ENCODE data around the gene RPLP2. TPM values are rescaled to one million over a fixed set of nuclear protein-coding genes. Genes with fewer than 3 reads are reported as not detected.

Gene RPLP2
- total RNA-seq, 6 experiments from 2014 or later: 1,532 to 1,781 (median 1,709) TPM

DNA sequence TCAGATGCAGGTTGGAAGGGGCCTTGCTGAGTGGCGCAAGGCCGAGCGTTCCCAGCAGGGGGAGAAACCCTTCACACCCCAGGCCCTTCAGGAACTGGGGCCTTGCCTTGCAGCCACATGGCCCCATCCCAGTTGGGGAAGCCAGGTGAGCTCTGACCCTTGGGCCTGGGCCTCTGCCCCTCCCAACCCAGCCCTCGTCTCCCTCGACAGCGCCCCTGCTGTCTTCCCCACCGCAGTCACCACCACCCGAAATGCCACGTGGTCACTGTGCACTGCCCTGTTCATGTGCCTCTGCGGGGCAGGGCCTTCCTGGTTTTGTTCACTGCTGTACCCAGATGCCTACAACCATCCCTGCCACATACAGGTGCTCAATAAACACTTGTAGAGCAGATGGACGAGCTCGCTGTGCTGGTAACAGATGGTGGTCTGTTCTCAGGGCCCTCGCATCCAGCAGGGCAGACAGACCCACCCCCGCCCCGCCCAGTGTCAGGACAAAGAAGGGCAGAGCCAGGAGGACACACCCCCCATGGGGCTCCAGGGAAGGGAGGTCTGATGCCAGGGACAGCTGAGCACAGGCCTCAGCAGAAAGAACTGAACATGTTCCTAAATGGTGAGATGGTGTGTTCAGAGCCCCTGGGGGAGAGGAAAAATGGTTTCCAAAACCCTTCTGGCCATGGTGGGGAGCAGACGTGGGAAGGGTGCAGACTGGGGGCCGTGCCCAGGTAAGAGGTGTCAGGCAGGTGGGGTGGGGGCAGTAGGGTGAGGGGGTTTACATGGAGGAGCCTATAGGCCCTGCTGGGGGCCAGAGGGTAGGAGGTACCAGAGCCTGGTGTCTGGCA, 28.9 kb downstream of the RPLP2 start:
- H3K27ac Mint-ChIP-seq: peak overlapping the region; percentile 61
- no peak for DNase-seq
- H3K4me1 Mint-ChIP-seq (ENCODE audit: low read depth): peaks cover 43% of the 10 kb centered on the region
- H3K9me3 Mint-ChIP-seq: 0 out of 2 replicates have a peak, but pooled peaks cover 8% of the 10 kb centered on the region
- peaks cover 51% of the 10 kb centered on the region for H3K27me3 Mint-ChIP-seq (ENCODE audit: insufficient read depth)
- peaks cover 29% of the 10 kb centered on the region for H3K36me3 Mint-ChIP-seq (ENCODE audit: low read depth)
- TF ChIP-seq CTCF (IDR thresholded peaks at IDR 0.05): peak; percentile 70
- H3K4me3 Mint-ChIP-seq: peak overlapping the region; percentile 28

GRCh38 chr11:839280-839623, 29.5 kb downstream of the RPLP2 start:
- H3K27ac Mint-ChIP-seq: peak overlapping the region; percentile 61

GRCh38 chr11:839875-840617, 30.3 kb downstream of the RPLP2 start:
- H3K27me3 Mint-ChIP-seq (ENCODE audit: insufficient read depth): peaks cover 46% of the 10 kb centered on the region
- H3K27ac Mint-ChIP-seq: peak overlapping the region; percentile 77
- no peak for DNase-seq
- H3K9me3 Mint-ChIP-seq: 0 out of 2 replicates have a peak, but pooled peaks cover 8% of the 10 kb centered on the region
- H3K36me3 Mint-ChIP-seq (ENCODE audit: low read depth): peaks cover 21% of the 10 kb centered on the region
- H3K4me1 Mint-ChIP-seq (ENCODE audit: low read depth): peaks cover 34% of the 10 kb centered on the region
- peak overlapping the region; percentile 90 for H3K4me3 Mint-ChIP-seq
- TF ChIP-seq CTCF (IDR thresholded peaks at IDR 0.05): peak; percentile 60; the same call in 1 of the 2 replicates

More at GRCh38 chr11:839280-839623, 29.5 kb downstream of the RPLP2 start:
- Mint-ChIP-seq H3K9me3 (0 out of 2 replicates have a peak, but pooled peaks cover 8% of the 10 kb centered on the region), H3K4me1 (ENCODE audit: low read depth) (peaks cover 37% of the 10 kb centered on the region), H3K4me3 (peak overlapping the region; percentile 90; the same call in 1 of the 2 replicates), H3K27me3 (ENCODE audit: insufficient read depth) (peaks cover 51% of the 10 kb centered on the region), H3K36me3 (ENCODE audit: low read depth) (peaks cover 23% of the 10 kb centered on the region)
- TF ChIP-seq CTCF (IDR thresholded peaks at IDR 0.05): no peak
- DNase-seq: no peak

DNA sequence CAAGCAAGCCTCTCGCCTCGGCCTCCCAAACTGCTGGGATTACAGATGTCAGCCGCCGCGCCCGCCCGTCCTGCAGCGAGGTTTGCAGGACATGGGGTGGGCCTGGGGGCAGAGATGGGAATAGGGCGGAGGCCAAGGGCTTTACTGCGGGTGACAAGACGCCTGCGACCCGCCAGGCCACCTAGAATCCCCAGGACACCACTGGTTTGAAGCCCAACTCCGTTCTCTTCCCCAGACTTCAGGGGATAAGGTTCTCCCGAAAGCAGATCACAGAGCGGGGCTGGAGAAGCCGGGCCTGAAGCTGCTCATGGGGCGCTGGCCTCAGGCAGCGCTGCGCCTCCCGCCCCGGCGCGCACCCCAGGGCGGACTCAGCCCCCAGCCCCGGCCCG, 32.2 kb downstream of the RPLP2 start:
- no peak for DNase-seq
- H3K9me3 Mint-ChIP-seq: 0 out of 2 replicates have a peak, but pooled peaks cover 8% of the 10 kb centered on the region
- TF ChIP-seq CTCF (IDR thresholded peaks at IDR 0.05): no peak
- H3K27me3 Mint-ChIP-seq (ENCODE audit: insufficient read depth): peaks cover 45% of the 10 kb centered on the region
- peaks cover 48% of the 10 kb centered on the region for H3K4me1 Mint-ChIP-seq (ENCODE audit: low read depth)
- peaks cover 21% of the 10 kb centered on the region for H3K36me3 Mint-ChIP-seq (ENCODE audit: low read depth)
- H3K27ac Mint-ChIP-seq: peak overlapping the region; percentile 86
- peak overlapping the region; percentile 90 for H3K4me3 Mint-ChIP-seq

GRCh38 chr11:842370-843002, 32.7 kb downstream of the RPLP2 start, which contains the start of the genes POLR2L and TSPAN4:
Gene POLR2L (minus strand): TSS chr11:842529. CDS start chr11:842508, 21 bp downstream.
Gene TSPAN4 (plus strand): TSS chr11:842852. CDS start chr11:850305, 7,453 bp downstream.
- H3K36me3 Mint-ChIP-seq (ENCODE audit: low read depth): peaks cover 21% of the 10 kb centered on the region

More at GRCh38 chr11:842370-843002, 32.7 kb downstream of the RPLP2 start, which contains the start of the genes POLR2L and TSPAN4:
- DNase-seq: peak; percentile 80
- H3K4me1 Mint-ChIP-seq (ENCODE audit: low read depth): peaks cover 50% of the 10 kb centered on the region
- 0 out of 2 replicates have a peak, but pooled peaks cover 8% of the 10 kb centered on the region for H3K9me3 Mint-ChIP-seq
- H3K27me3 Mint-ChIP-seq (ENCODE audit: insufficient read depth): peaks cover 45% of the 10 kb centered on the region
- peak within 1 kb of the TSS; percentile 90 for H3K4me3 Mint-ChIP-seq
- H3K27ac Mint-ChIP-seq: peak within 1 kb of the TSS; percentile 97
- TF ChIP-seq CTCF (IDR thresholded peaks at IDR 0.05): no peak

Data from HFFc6 (cell line).